Liver (tissue), 9 donors: ENCODE data around the gene DOK1. TPM values are rescaled to one million over a fixed set of nuclear protein-coding genes. Genes with fewer than 3 reads are reported as not detected.

Source experiments
- DNase-seq: peaks from one replicate; pipeline ENCODE4 v3.0.0-alpha.2; 2017; ENCODE audit warnings: low spot score
- H3K27ac ChIP-seq, 2 donors: one replicate each; pipeline ENCODE4 v1.7.0; 2013; ENCODE audit warnings: inconsistent platforms in 2 of 2, low read length in 2 of 2, control low read depth in 1 of 2, low read depth in 1 of 2, mild to moderate bottlenecking in 1 of 2
- H3K27me3 ChIP-seq, 4 donors: one replicate each; pipeline versions ENCODE4 v1.6.1 to v1.7.0; 2013; ENCODE audit warnings: low read length in 3 of 4, inconsistent platforms in 1 of 4, mild to moderate bottlenecking in 1 of 4, moderate library complexity in 1 of 4; ENCODE audit not compliant: control insufficient read depth in 4 of 4, insufficient read depth in 4 of 4
- H3K36me3 ChIP-seq, 4 donors: one replicate each; pipeline versions ENCODE4 v1.6.1 to v1.7.0; 2013; ENCODE audit warnings: low read length in 3 of 4, mild to moderate bottlenecking in 3 of 4, low read depth in 1 of 4, moderate library complexity in 1 of 4; ENCODE audit not compliant: control insufficient read depth in 4 of 4, insufficient read depth in 3 of 4
- H3K4me1 ChIP-seq, 4 donors: one replicate each; pipeline versions ENCODE4 v1.6.1 to v1.7.0; 2013; ENCODE audit warnings: low read length in 3 of 4, mild to moderate bottlenecking in 3 of 4, moderate library complexity in 1 of 4; ENCODE audit not compliant: control insufficient read depth in 4 of 4, insufficient read depth in 4 of 4
- H3K4me3 ChIP-seq, 3 donors: one replicate each; pipeline versions ENCODE4 v1.6.1 to v1.7.0; 2013; ENCODE audit warnings: low read length in 3 of 3, control low read depth in 1 of 3, low read depth in 1 of 3, mild to moderate bottlenecking in 1 of 3
- H3K9ac ChIP-seq, 2 donors: one replicate each; pipeline ENCODE4 v1.7.0; 2013; ENCODE audit warnings: low read length in 2 of 2, mild to moderate bottlenecking in 2 of 2, moderate library complexity in 2 of 2, control low read depth in 1 of 2, low read depth in 1 of 2
- H3K9me3 ChIP-seq, 4 donors: one replicate each; pipeline versions ENCODE4 v1.6.1 to v1.7.0; 2013; ENCODE audit warnings: low read length in 3 of 4; ENCODE audit not compliant: control insufficient read depth in 4 of 4
- EGR1 ChIP-seq, 2 donors: IDR thresholded peaks; 2 replicates each; pipeline ENCODE4 v1.6.1; 2016 to 2018; ENCODE audit warnings: antibody characterized with exemption in 2 of 2, low read depth in 2 of 2
- FOXA1 ChIP-seq: IDR thresholded peaks from 2 replicates; pipeline ENCODE4 v1.6.1; 2016; ENCODE audit warnings: antibody characterized with exemption
- FOXA2 ChIP-seq: IDR thresholded peaks from 2 replicates; pipeline ENCODE4 v1.6.1; 2016; ENCODE audit warnings: antibody characterized with exemption
- GABPA ChIP-seq, 2 donors: IDR thresholded peaks in 1 of 2; conservative IDR thresholded peaks in 1 of 2; 2 replicates each; pipeline ENCODE4 v1.6.1; 2016; ENCODE audit warnings: antibody characterized with exemption in 2 of 2, mild to moderate bottlenecking in 1 of 2, moderate library complexity in 1 of 2
- HNF4A ChIP-seq, 2 donors: conservative IDR thresholded peaks; 2 replicates each; pipeline ENCODE4 v1.6.1; 2016; ENCODE audit warnings: antibody characterized with exemption in 2 of 2, mild to moderate bottlenecking in 2 of 2
- HNF4G ChIP-seq: IDR thresholded peaks from 2 replicates; pipeline ENCODE4 v1.6.1; 2016; ENCODE audit warnings: antibody characterized with exemption
- JUND ChIP-seq, 2 donors: IDR thresholded peaks; 2 replicates each; pipeline ENCODE4 v1.6.1; 2016; ENCODE audit warnings: antibody characterized with exemption in 2 of 2
- NR2F2 ChIP-seq: IDR thresholded peaks from 2 replicates; pipeline ENCODE4 v1.6.1; 2016; ENCODE audit warnings: antibody characterized with exemption
- RAD21 ChIP-seq, 2 donors: IDR thresholded peaks; 2 replicates each; pipeline ENCODE4 v1.6.1; 2016; ENCODE audit warnings: antibody characterized with exemption in 2 of 2, mild to moderate bottlenecking in 2 of 2
- RXRA ChIP-seq, 2 donors: IDR thresholded peaks; 2 replicates each; pipeline ENCODE4 v1.6.1; 2017 to 2018; ENCODE audit warnings: antibody characterized with exemption in 2 of 2, mild to moderate bottlenecking in 1 of 2
- SP1 ChIP-seq: IDR thresholded peaks from 2 replicates; pipeline ENCODE4 v1.6.1; 2018; ENCODE audit warnings: antibody characterized with exemption, mild to moderate bottlenecking
- TAF1 ChIP-seq: conservative IDR thresholded peaks from 2 replicates; pipeline ENCODE4 v1.6.1; 2016; ENCODE audit warnings: antibody characterized with exemption, mild to moderate bottlenecking
- YY1 ChIP-seq: IDR thresholded peaks from 2 replicates; pipeline ENCODE4 v1.6.1; 2016; ENCODE audit warnings: antibody characterized with exemption, mild to moderate bottlenecking
- WGBS: extraction: QIAGEN DNeasy Blood & Tissue Kit; methylation state at CpG from one replicate; pipeline ENCODE4 v1.1.7; 2013; 5-methylcytosine and 5-hydroxymethylcytosine counted together
- polyA plus RNA-seq, 2 donors: library from polyadenylated mRNA; stranded (reverse) in 1 of 2; unstranded in 1 of 2; fragments of 200-250 nt in 1 of 2; fragments of >200 nt in 1 of 2; fragmentation: Nextera tagmentation in 1 of 2; extraction: Ambion mirVana in 1 of 2; gene quantifications; one replicate each; pipeline versions ENCODE4 v1.2.1 to v1.2.3, GENCODE V29; 2013 to 2015
- total RNA-seq, 2 donors: library from RNA; depleted of rRNA; stranded (reverse); fragments of >200 nt; gene quantifications; one replicate each; pipeline ENCODE4 v1.2.3, GENCODE V29; 2014
- TF ChIP-seq, protein P1 (sequence below): IDR thresholded peaks from 2 replicates; pipeline ENCODE4 v1.6.1; 2016; ENCODE audit warnings: antibody characterized with exemption
- TF ChIP-seq, protein P2 (sequence below): fragments of 150-350 bp; IDR thresholded peaks from 2 replicates; pipeline ENCODE4 v1.5.1; 2017; ENCODE audit warnings: improper control_type of control experiment, low read depth, low read length; ENCODE audit not compliant: missing input control
- TF ChIP-seq, protein P3 (sequence below): IDR thresholded peaks from 2 replicates; pipeline ENCODE4 v1.6.1; 2016; ENCODE audit warnings: antibody characterized with exemption
- TF ChIP-seq, protein P4 (sequence below): IDR thresholded peaks from 2 replicates; pipeline ENCODE4 v1.6.1; 2016; ENCODE audit warnings: antibody characterized with exemption, mild to moderate bottlenecking
- TF ChIP-seq, protein P5 (sequence below): IDR thresholded peaks from 2 replicates; pipeline ENCODE4 v1.6.1; 2016; ENCODE audit warnings: antibody characterized with exemption
- donor health status: healthy.
- donor health status: healthy.
- donor health status: healthy.
- donor health status: healthy.
- donor health status: healthy.

DOK1 gene
- total and polyA plus RNA-seq, 4 donors = 2.0 to 8.6 (median 4.1) TPM

DNA sequence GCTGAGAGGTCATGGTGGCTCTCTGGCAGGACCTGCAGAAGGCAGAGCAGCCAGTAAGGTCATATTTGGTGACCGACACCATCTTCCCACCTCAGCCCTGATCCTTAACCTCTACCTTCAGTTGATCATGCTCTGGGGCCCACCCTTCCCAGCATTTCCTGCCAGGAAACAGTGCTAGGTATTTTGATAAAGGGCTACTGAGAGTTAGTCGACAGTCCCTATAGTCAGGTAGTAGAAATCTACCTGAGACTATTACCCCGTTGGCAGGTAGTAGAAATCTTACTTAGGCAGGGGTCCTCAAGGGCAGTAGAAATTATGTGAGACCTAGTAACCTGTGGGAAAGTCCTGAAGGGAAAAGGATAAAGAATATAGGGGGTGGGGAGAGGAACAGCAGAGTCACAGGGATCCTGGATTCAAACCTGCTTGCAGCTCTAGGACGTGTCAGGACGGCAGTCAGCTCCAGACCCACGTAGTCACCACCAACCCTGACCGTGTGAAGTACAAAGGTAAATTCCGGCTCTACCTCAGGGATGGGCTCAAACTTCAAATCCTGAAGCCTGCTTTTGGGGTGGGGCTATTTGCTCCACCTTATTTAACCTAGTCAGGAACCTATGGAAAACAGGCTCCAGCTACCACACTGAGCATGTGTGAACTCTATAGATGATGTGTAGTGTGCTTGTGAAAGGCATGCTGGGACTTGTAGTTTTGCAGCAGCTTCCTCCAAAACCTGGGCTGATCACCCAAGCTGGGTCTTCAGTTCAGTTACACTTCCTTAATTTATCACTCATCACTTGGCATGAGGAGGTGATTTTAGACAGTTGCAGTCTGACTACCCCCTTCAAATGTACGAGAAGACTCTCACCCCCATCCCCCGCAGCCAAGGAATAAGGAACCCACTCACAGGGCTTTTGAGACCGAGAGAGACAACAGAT is 28.5 kb upstream of the DOK1 start, which contains the start of gene DQX1:
TSS of gene DQX1 (minus strand) at position 515 of the 932 bp plus-strand sequence. CDS start at position 13, 502 bp downstream.
- no peak within 1 kb of the TSS for H3K4me3 ChIP-seq
- TF ChIP-seq EGR1 (IDR thresholded peaks at IDR 0.05; ENCODE audit: low read depth in 2 of 2) (no peak), TAF1 (no peak), NR2F2 (no peak), HNF4G (no peak), RXRA (IDR thresholded peaks at IDR 0.05) (no peak), RAD21 (IDR thresholded peaks at IDR 0.05) (no peak), YY1 (no peak), FOXA1 (no peak), GABPA (IDR thresholded peaks at IDR 0.05 in 1 of 2, conservative IDR thresholded peaks at IDR 0.05 in 1 of 2) (no peak), FOXA2 (no peak), JUND (IDR thresholded peaks at IDR 0.05) (no peak), SP1 (no peak), HNF4A (conservative IDR thresholded peaks at IDR 0.05) (no peak)
- TF ChIP-seq, protein P1, sequence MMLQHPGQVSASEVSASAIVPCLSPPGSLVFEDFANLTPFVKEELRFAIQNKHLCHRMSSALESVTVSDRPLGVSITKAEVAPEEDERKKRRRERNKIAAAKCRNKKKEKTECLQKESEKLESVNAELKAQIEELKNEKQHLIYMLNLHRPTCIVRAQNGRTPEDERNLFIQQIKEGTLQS = no peak
- TF ChIP-seq, protein P2, sequence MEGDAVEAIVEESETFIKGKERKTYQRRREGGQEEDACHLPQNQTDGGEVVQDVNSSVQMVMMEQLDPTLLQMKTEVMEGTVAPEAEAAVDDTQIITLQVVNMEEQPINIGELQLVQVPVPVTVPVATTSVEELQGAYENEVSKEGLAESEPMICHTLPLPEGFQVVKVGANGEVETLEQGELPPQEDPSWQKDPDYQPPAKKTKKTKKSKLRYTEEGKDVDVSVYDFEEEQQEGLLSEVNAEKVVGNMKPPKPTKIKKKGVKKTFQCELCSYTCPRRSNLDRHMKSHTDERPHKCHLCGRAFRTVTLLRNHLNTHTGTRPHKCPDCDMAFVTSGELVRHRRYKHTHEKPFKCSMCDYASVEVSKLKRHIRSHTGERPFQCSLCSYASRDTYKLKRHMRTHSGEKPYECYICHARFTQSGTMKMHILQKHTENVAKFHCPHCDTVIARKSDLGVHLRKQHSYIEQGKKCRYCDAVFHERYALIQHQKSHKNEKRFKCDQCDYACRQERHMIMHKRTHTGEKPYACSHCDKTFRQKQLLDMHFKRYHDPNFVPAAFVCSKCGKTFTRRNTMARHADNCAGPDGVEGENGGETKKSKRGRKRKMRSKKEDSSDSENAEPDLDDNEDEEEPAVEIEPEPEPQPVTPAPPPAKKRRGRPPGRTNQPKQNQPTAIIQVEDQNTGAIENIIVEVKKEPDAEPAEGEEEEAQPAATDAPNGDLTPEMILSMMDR = no peak
- TF ChIP-seq, protein P3, sequence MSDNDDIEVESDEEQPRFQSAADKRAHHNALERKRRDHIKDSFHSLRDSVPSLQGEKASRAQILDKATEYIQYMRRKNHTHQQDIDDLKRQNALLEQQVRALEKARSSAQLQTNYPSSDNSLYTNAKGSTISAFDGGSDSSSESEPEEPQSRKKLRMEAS = no peak
- TF ChIP-seq, protein P4, sequence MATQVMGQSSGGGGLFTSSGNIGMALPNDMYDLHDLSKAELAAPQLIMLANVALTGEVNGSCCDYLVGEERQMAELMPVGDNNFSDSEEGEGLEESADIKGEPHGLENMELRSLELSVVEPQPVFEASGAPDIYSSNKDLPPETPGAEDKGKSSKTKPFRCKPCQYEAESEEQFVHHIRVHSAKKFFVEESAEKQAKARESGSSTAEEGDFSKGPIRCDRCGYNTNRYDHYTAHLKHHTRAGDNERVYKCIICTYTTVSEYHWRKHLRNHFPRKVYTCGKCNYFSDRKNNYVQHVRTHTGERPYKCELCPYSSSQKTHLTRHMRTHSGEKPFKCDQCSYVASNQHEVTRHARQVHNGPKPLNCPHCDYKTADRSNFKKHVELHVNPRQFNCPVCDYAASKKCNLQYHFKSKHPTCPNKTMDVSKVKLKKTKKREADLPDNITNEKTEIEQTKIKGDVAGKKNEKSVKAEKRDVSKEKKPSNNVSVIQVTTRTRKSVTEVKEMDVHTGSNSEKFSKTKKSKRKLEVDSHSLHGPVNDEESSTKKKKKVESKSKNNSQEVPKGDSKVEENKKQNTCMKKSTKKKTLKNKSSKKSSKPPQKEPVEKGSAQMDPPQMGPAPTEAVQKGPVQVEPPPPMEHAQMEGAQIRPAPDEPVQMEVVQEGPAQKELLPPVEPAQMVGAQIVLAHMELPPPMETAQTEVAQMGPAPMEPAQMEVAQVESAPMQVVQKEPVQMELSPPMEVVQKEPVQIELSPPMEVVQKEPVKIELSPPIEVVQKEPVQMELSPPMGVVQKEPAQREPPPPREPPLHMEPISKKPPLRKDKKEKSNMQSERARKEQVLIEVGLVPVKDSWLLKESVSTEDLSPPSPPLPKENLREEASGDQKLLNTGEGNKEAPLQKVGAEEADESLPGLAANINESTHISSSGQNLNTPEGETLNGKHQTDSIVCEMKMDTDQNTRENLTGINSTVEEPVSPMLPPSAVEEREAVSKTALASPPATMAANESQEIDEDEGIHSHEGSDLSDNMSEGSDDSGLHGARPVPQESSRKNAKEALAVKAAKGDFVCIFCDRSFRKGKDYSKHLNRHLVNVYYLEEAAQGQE = no peak
- TF ChIP-seq, protein P5, sequence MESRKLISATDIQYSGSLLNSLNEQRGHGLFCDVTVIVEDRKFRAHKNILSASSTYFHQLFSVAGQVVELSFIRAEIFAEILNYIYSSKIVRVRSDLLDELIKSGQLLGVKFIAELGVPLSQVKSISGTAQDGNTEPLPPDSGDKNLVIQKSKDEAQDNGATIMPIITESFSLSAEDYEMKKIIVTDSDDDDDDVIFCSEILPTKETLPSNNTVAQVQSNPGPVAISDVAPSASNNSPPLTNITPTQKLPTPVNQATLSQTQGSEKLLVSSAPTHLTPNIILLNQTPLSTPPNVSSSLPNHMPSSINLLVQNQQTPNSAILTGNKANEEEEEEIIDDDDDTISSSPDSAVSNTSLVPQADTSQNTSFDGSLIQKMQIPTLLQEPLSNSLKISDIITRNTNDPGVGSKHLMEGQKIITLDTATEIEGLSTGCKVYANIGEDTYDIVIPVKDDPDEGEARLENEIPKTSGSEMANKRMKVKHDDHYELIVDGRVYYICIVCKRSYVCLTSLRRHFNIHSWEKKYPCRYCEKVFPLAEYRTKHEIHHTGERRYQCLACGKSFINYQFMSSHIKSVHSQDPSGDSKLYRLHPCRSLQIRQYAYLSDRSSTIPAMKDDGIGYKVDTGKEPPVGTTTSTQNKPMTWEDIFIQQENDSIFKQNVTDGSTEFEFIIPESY = no peak
- no peaks in the 10 kb centered on the region for H3K27me3 ChIP-seq
- H3K4me1 ChIP-seq = peaks cover 8 to 22% (median 16%) of the 10 kb centered on the region in 4 donors
- no peak within 1 kb of the TSS for H3K27ac ChIP-seq
- no peak for DNase-seq
- peaks cover 9 to 20% (median 17%) of the 10 kb centered on the region in 4 donors for H3K36me3 ChIP-seq
- H3K9ac ChIP-seq = no peak within 1 kb of the TSS
- WGBS = 85% methylated on average over 11 of the region's 11 CpGs
- H3K9me3 ChIP-seq = no peaks in the 10 kb centered on the region
